ENCODE results near the gene BBS5. TPM values are rescaled to one million over a fixed set of nuclear protein-coding genes. Genes with fewer than 3 reads are reported as not detected.

The BBS5 gene
- total RNA-seq, 4 donors from 2014 or later: 4.3 to 11.3 (median 6.0) TPM

GRCh38 chr2:169540146-169540545, 60.9 kb downstream of the BBS5 start:
- no peak for ATAC-seq (ENCODE audit: low FRiP score)
- DNase-seq (ENCODE audit: low spot score): no peak
- TF ChIP-seq CTCF (IDR thresholded peaks at IDR 0.05): no peak

- no peak for TF ChIP-seq CTCF (IDR thresholded peaks at IDR 0.05)
These were observed 63.1 kb downstream of the BBS5 start for GRCh38 chr2:169542433-169542832.

GRCh38 chr2:169546756-169547155, 67.5 kb downstream of the BBS5 start:
- DNase-seq (ENCODE audit: low spot score): no peak
- ATAC-seq (ENCODE audit: low FRiP score): no peak
- no peak for TF ChIP-seq CTCF (IDR thresholded peaks at IDR 0.05)

More at GRCh38 chr2:169542433-169542832, 63.1 kb downstream of the BBS5 start:
- DNase-seq (ENCODE audit: low spot score) (no peak), ATAC-seq (ENCODE audit: low FRiP score) (no peak)

Other genes starting within 250 kb of the BBS5 start
- 10 to 100 TPM in 3 of 4 donors, not detected in 1; 12.2 to 58.3 (median 14.1) TPM for gene LRP2, start 117.0 kb upstream of the BBS5 start, total RNA-seq
- 1 to 10 TPM in 1 of 4 donors, under 1 TPM in 2, not detected in 1; 0.19 to 1.4 (median 0.72) TPM for gene KLHL41, start 30.2 kb downstream of the BBS5 start, total RNA-seq
- 10 to 100 TPM; 11.7 to 23.1 (median 16.9) TPM for gene FASTKD1, start 94.4 kb downstream of the BBS5 start, total RNA-seq
- 10 to 100 TPM; 30.2 to 32.5 (median 30.7) TPM for gene PPIG, start 104.9 kb downstream of the BBS5 start, total RNA-seq
- gene CFAP210, start 214.9 kb downstream of the BBS5 start, total RNA-seq: under 1 TPM in 2 of 4 donors, not detected in 2; 0.24 to 0.46 TPM
- 10 to 100 TPM in 3 of 4 donors, 1 to 10 TPM in 1; 2.0 to 27.7 (median 12.5) TPM for gene PHOSPHO2, start 215.0 kb downstream of the BBS5 start, total RNA-seq

Data from omental fat pad (tissue), 4 donors.